T-helper 9 cell (primary cell): ENCODE measurements around the gene TASOR2.
A peak's percentile ranks its signal among the peaks of the same experiment; 100 is the strongest.

Source experiments
- DNase-seq: peaks from one replicate; pipeline ENCODE4 v3.0.0-alpha.2; 2020

Gene TASOR2

DNA sequence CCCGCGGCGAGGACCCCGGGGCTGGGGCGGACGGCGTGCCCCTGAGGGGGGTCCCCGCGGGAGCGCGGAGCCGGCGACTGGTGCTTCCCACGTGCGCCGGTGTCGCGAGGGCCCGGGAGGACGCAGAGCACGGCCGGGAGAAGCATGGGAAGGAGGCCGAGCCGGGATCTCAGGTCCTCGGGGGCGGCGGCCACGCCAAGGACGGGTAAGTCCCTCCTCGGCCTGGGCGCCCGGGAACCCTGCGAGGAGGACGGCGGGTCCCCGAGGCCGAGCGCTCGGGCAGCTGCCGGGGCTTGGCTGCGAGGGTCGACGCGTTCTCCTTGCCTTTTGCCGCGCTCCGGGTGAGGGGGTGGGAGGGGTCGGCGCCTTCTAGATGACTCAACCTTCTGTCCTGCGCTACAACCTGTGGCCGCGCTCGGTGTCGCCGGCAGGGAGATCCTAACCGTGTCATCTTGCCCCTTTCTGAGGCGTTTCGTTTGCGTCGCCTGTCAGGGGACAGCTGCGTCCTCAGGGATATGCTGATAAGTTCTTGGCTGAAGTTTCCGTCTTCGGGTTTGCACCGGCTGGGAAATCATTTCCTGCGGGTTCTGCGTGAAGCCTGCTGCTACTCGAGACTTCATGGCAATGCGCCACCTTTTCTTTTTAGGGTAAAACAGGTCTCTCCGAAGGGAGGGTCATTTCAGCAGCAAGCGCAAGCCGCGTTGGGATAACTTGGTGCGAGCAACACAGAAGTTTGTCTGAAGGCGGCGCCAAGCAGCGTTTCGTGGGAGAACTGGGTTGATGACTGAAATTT lies 529 bp downstream of the TASOR2 start:
- peak; percentile 66 for DNase-seq

DNA sequence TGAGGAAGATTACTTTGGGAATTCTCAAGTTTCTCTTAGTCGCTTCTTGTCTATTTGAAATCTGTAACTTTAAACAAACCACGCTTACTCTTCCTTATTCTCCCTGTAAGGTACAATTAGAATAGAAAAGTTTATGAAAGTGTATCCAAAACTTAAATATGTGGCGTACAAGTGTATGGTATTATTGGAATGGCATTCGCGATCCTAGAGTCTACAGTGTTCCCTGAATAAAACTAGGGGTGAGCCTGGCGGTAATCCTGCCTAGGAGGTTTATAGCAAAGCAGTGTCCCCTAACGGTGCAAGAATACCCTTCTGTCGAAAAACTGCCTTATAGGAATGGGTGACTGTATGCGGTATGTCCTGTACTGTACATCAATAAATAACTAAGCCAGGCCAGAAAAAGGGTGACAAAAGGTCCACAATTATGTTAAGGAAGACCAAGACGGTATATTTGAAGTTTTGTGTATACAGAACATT lies 1.2 kb downstream of the TASOR2 start:
- no peak for DNase-seq

DNA sequence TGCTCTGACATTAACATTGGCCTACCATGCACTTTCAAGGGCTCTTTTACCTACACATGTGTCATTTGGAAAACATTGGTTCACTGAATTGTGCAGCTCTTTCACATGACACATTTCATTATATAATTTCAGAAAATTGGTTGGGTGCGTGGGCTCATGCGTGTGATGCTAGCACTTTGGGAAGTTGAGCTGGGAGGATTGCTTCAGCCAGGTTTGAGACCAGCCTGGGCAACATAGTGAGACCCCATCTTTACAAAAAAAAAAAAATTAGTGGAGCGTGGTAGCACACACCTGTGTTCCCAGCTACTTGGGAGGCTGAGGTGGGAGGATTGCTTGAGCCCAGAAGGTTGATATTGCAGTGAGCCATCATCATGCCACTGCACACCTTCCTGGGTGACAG lies 3.9 kb downstream of the TASOR2 start:
- DNase-seq = no peak

DNA sequence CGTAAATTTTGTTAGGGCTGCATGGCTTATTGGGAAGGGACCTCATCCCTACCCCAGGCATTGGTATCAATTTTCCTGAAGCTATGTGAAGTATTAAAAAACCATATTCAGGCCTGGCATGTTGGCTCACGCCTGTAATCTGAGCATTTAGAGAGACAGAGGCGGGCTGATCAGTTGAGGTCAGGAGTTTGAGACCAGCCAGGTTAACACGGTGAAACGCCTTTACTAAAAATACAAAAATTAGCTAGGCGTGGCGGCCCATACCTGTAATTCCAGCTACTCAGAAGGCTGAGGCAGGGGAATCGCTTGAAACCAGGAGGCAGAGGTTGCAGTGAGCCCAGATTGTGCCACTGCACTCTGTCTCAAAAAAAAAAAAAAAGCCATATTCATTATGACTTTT lies 7.1 kb downstream of the TASOR2 start:
- no peak for DNase-seq

DNA sequence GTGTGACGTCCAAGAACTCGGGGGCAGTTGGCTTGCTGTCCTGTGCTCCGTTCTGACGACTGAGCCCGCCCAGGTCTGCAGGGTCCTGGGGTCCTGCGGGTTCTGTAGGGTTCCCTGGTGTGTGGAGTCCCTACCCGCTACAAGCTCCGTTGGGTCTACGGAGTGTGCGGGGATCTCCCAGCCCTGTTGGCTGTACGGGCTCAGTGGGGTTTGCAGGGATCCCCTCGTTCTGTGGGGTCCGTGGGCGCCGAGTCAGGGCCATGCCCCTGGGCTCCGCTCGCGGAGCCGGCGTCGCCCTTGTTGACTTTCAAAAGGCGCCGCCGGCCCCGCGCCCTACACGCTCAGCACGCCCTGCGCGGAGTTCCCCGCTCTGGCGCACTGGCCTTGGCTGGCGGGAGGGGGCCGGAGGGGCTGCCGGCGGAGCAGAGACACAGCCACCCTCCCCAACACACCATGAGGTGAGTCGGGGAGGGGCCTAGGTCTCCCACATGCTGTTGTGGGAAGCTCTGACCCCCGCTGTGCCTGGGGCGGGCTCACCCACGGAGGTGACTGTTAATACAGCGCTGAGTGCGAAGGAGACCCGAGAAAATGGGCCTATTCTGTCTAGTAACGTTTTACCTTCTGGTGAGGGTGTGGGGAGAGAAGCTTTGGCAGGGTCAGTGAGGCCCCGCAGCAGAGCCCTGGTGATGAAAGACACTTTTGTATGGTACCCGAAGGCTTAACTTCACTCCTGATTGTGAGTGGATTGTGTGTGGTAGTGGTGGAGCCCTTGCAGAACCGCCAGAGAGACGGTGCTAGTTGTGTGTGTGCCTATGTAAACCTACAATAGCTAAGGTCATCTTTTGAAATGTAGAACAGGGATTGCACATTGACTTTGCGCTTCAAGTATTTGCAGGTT lies 8.1 kb downstream of the TASOR2 start:
- peak; percentile 51 for DNase-seq

DNA sequence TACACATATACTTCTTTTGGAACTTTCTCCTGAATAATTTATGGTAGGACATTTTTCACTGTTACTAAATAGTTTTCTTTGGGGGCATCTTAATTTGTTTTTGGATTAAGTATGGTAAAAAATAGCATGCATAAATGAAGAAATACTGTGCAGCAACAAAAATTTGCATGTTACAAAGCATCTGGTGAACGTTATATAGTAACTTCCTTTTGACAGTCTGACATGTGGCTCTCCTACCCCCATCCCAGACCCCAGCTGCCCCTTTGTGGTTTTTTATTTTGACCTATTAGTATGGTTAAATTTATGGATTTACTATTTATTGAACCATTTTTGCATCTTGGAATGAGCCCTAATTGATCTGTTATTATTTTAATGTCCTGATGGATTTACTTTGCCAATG lies 9.9 kb downstream of the TASOR2 start:
- DNase-seq = no peak

DNA sequence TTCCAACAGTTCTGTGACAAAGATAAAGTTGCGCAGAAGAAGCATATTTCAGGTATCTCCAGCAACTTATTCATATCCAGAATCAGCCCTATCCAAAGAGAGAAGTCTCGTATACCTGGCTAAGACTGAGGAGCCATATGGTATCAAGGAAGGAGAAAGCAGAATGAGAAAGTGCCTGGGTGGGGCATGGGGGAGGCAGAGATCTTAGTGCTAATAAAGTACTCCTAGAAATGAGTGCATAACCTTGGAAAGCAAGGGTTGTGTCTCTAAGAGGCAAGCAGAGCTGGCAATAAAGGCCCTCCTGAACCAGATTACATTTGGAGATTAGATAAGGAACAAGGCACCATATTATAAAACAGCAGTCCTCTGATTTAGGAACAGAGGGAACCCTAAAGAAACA lies 12.7 kb downstream of the TASOR2 start:
- DNase-seq = no peak

DNA sequence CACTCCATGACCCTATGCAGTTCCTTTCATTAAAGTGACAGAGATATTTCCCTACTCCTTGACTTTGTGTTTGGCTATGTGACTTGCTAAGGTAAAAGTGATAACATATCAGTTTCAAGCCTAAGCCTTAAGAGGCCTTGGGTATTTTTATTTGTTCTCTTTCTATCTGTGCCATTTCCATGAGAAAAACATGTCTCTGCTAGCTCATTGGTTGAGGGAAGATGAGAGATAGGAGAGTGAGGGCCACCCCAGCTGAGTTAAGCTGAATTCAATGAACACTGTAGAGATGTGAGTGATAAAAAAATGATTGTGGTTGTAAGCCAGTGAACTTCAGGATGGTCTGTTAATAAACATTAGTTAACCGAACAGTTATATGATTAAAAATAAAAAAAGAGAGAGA lies 13.4 kb downstream of the TASOR2 start:
- no peak for DNase-seq

DNA sequence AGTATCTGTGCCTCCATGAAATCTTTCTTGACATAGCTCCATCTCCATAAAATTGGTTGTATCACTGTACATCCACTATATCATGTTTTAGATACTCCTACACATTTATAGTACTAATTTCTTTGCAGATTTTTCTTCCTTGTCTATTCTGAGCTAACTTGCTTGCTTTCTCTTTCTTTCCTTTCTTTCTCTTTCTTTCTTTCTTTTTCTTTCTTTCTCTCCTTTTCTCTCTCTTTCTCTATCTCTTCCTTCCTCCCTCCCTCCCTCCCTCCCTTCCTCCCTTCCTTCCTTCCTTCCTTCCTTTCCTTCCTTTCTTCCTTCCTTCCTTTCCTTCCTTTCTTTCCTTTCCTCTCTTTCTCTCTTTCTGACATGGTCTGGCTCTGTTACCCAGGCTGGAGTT lies 23.7 kb downstream of the TASOR2 start:
- no peak for DNase-seq

DNA sequence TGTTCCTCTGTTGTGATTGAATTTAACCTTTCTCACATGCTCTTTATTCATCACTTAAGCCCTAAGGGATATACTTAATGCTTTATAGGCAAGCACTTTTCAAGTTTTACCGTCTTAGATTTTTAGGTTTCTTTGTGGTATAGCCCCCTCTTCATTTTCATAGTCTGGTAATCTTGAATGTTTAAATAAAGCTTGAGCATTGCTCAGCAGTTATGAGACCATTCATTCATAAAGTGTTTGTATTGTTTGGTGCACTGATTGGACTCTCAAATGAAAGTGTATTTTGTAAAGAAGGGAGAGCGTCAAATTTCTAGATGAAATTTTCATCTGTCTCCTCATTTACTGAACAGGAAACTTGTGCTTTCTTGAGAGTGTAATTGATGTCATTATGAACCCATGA lies 25.2 kb downstream of the TASOR2 start:
- DNase-seq = no peak

DNA sequence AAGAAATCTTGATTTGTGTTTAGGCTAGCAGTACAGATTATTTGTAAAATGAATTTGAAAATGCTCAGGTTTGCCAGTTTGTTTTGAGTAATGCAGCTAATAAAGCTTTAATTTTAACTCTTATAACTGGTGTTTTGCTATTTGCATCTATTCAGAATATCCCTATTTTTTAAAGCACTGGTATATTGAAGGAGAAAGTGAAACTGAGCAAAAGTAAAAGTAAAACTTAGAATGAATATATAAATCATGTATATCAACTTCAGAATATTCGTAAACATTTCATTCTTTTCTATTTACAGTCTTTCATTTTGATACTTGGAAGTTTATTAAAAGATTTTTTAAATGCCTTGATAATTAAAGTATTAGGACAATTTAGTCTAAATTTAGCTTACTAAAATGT lies 26.2 kb downstream of the TASOR2 start:
- no peak for DNase-seq

DNA sequence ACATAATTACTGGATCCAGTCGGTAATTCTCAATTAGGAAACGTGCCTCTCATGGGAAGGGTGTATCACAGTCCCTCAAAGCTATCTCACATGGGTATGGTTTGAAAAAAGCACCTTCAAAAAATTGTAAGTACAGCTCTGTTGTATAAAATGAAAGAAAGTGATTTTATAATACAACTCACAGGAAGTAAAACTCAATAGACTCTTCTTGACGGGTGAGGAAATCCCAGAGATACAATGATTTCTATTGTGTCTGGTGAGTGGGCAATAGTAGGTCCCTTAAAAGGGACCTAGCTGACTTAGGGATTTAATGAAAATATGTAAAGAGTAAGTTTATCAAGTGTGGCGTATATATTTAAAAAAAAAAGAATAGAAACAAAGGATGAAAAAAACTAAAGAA lies 27.0 kb downstream of the TASOR2 start:
- no peak for DNase-seq

DNA sequence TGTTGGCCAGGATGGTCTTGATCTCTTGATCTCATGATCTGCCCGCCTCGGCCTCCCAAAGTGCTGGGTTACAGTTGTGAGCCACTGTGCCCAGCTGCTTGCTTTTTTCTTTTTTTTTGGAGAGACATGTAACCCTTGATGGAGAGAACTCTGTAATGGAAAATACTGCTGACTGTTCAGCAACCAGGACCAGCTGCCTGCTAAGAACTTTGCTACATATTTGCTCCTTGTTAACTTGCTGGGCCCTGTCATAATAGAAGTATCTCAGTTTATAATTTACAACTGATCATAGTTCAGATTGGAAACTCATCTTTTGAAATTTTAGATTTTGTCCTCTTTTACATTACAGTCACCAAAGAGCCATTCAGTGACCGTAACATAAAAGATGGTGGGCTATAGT lies 34.9 kb downstream of the TASOR2 start:
- DNase-seq = no peak

DNA sequence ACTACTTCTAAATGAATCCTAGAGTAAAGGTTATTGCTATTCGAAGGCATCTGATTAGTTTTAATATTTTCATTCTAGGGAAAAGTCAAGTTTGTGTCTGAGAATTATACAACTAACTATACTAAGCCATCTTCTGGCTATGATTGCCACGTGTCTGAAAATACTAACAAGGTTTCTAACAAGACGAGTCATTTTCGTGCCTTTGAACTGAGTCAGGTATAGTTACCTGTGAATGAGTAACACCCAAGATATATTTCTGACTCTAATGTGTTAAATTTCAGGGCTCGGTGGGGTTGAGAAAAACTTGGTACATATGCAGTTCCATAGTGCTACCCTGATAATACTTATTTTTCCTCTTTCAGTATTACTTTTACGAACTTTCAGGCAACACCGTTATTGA lies 35.5 kb downstream of the TASOR2 start:
- no peak for DNase-seq

DNA sequence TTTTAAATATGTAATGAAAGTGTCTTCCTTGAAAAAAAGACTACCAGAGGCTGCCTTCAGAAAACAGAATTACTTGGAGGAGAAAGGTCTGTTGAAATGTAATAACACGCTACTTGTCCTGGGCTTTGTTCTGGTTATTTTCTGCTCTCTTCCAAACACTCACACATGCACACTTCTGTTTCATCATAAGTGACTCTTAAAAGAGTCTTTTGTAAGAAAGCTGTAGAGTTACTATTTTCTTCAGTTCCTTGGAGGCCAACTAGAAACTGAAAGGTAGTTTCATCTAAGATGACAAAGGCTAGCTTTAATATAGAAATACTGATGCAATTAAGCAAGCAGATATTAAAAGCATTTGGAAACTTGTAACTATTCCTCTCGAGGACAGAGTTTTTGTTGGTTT lies 39.1 kb downstream of the TASOR2 start:
- no peak for DNase-seq

DNA sequence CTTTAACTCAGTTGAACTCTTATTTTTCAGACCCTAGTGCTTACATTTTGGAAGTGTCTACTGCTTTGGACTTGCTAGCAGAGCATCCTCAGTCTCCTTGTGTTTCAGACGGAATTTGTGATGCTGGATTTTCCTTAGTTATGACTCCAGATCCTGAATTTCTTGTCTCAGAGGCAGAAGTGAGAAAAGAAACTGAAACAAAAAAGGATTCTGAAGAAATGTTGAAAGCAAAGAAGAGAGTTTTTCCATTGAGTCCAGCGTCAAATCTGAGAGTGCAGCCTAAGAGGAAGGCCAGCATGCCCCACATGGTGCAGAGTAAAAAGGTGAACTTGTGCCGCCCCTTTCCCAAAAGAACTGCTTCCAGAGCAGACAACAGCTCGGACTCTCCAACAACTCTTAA lies 46.1 kb downstream of the TASOR2 start:
- DNase-seq = no peak

DNA sequence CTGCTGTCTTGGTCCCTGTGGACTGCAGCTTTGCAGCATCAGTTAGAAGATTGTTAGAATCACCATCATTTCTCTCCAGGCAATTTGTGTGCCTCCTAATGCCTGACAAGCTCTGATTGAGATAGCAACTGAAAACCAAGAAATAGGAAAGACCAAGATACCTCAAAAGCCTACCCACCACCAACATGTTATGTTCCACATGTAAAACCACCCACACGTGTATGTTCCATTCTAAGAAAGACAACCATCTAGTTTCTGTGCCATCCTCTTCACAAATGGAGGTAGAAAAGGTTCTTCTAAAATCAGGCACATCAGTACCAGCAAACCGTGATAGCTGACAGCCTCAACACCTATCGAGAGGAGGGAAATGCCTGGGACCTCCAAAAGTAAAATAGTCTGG lies 46.9 kb downstream of the TASOR2 start:
- DNase-seq = no peak

DNA sequence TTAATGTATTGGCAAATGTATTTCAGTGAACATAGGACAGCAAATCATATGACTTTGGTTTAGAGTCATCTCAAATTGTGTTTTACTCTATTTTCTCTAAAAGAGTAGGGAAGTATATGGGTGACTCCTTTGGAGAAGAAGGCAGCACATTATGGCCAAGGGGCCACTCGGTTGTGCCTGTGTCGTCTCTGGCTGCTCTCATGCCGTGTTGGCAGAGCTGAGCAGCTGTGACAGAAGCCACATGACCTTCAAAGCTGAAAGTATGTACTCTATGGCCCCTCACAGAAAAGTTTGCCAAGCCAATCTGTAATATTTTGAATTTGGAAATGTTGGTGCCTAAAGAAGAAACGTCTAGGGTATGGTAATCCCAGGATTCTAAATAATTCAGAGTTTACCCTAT lies 47.5 kb downstream of the TASOR2 start:
- DNase-seq = no peak
